Kidney tubule cell (primary cell): ENCODE measurements around the gene KHDC3L.
"Not testable (repeated sequence)": the region's sequence is repeated elsewhere in the genome, so short reads cannot be mapped to it uniquely, and the experiment has no call there.

Experiments used
- DNase-seq: peaks from one replicate; pipeline ENCODE4 v3.0.0-alpha.2; 2018; ENCODE audit warnings: low spot score

The KHDC3L gene

DNA sequence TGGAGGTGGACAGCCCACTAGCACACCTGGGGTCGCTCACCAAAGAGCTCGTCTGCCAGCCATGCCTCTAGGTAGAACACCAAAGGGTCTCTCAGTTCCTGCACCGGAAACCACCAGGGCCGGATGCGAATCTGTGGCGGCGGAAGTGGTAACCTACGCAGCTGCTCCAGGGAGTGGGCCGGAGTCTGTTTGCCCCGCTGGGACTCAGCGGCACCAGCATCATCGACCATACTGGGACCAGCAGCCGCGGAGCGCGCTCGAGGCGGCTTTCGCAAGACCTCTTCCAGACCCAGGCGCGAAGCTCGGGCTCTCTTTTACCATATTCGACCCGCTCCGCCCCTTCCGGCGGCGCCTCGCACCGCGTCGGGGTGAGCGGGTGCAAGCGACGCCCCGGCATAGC, 7.1 kb downstream of the KHDC3L start, which contains the start of gene OOEP:
OOEP (minus strand) TSS at position 335 of the 400 bp plus-strand sequence; CDS start at position 230, 105 bp downstream.
- no peak for DNase-seq

DNA sequence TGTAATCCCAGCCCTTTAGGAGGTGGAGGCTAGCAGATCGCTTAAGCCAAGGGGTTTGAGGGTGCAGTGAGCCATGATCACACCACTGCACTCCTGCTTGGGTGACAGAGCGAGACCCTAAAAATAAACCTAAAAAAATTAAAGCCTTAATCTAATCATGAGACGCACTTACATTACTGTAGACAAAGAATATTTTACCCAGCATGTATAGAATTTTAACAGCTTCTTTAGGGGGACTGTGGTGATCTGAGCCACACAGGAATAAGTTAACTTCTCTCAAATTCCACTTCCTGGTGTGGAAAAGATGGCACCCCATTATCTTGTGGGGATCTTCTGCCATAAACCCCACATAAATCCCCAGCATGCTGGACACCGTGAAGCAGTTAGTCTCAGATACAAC, 9.5 kb downstream of the KHDC3L start:
- no peak for DNase-seq

DNA sequence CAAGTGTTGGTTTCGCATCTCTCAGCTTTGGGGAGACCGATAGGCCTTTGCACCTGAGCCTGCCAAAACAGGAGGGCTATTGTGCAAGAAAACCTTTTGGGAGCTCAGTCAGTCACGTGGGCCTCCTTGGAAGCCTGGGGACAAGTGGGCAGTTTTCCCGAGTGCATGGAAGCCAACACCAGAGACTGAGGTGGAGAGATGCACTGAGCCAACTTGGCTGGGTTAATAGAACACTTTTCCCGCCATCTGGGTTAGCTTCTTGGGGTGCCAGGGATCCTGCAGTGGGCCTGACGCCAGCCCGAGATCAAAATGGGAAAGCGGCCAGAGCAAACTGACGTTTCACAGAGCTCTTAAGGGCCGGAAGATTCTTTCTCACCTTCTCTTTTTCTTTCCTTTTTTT, 10.1 kb downstream of the KHDC3L start:
- DNase-seq, result no peak

DNA sequence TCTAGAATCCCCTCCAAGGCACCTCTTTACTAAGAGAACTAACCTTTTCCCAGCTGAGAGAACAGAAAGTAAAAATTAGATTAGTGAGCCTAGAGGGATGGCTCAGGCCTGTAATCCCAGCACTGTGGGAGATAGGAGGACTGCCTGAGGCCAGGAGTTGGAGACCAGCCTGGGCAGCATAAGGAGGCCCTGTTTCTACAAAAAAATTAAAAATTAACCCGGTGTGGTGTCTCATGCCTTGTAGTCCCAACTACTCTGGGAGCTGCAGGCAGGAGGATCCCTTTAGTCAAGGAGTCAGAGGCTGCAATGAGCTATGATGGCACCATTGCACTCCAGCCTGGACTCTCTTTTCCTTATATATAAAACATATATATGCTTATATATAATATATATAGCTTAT, 12.8 kb downstream of the KHDC3L start:
- peak; percentile 71 for DNase-seq

DNA sequence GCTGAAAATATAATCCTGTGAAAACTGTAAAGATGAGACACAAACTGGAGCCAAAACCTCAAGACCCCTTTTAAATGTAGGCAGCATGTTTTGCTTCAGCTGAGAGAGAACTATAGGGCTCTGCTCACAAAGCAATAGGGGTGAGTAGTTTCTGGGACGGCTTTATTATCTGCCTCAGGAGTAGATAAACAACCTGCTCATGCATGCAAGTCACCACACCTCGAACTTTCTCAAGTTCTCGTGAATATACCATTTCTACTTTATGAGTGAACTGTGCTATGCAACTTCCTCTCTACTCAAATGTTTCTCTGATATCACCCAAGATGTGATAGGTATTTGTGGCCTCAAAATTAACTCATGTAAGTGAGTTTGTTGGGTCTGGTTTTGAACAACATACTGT, 14.8 kb downstream of the KHDC3L start:
- DNase-seq, result no peak

DNA sequence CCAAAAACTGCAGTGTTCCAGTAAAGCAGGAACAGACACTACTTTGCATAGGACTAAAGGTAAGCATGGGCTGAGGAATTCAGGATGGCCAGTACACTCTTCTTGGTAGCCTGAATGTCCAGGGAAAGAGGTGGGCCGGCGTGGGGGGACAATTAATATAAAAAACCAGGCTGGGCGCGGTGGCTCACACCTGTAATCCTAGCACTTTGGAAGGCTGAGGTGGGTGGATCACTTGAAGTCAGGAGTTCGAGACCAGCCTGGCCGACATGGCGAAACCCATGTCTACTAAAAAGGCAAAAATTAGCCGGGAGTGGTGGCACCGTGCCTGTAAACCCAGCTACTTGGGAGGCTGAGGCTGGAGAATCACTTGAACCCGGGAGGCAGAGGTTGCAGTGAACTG, 19.1 kb downstream of the KHDC3L start:
- not testable (repeated sequence) for DNase-seq

DNA sequence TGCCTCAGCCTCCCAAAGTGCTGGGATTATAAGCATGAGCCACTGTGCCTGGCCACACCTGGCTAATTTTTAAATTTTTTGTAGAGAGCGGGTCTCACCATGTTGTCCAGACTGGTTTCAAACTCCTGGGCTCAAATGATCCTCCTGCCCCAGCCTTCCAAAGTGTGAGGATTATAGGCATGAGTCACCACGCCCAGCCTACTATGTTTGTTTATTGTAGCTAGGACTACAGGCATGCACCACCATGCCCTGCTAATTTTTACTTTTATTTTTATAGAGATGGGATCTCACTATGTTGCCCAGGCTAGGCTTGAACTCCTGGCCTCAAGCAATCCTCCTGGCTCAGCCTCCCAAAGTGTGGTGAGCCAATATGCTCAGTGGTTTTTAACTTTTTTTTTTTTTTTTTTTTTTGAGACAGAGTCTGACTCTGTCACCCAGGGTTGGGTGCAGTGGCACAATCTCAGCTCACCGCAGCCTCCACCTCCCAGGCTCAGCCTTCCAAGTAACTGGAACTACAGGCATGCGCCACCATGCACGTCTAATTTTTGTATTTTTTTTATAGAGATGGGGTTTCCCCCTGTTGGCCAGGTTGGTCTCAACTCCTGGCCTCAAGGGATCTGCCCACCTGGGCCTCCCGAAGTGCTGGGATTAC, 20.1 kb downstream of the KHDC3L start:
- peak; percentile 36 for DNase-seq

DNA sequence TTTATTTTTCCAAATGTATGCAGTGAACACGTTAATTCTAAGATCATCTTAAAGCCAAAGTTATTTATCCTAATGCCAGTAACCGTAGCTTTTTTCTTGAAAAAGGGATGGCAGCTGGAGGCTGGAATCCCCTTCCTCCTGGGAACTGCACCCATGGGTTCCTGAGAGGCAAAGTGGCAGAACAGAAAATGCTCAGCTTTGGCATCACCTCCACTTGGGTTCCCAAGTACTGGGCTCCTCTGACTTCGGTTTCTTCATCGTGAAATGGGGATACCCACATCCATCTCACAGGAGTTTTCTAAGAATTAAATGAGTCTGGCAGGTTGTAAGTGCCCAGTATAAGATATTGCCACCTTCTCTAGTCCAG, 26.0 kb downstream of the KHDC3L start:
- DNase-seq, result no peak

DNA sequence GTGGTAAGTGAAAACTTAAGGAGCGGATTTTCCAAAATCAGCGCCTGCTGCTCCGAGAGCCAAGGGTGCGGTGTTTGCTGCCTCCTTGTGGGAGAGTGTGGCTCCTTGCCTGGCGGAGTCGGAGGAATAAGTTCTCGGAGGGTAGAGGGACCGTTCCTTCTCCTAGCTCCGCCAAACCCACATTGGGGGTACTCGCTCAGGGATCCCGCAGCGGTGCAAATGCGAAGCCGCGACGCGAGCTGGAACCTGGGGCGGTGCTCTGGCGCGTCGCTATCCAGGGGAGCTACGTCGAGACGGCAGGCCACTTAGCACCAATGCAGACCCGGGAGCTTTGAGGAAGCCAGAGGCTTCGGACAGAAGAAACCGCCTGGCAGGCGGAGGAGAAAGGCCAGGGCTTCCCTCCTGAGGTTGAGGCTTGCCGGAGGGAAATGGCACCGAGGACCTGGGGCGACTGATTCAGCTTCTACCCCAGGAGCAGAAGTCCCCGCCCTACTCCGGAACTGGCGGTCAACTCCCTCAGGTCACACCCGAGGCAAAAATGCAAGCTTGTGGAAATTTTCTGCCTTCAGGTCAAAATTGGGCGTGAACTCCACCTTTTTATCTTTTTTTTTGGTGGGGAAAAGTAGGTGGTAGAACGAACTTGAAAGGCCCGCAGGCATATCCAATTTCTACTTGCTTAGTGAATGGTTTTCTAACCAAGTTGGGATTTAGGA, 26.5 kb downstream of the KHDC3L start:
- peak; percentile 69 for DNase-seq

DNA sequence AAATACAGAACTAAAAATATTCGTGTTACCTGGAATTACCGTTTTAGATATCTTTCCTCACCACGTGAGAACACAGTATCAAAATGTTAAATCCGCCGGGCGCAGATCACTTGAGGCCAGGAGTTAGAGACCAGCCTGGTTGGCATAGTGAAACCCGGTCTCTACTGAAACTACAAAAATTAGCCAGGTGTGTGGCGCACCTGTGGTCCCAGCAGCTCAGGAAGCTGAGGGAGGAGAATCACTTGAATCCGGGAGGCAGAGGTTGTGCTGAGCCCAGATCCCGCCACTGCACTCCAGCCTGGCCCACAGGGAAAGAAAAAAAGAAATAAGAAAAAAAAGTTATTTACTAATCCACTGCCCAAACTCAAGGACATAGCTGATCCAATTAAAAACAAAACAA, 27.4 kb downstream of the KHDC3L start:
- no peak for DNase-seq

DNA sequence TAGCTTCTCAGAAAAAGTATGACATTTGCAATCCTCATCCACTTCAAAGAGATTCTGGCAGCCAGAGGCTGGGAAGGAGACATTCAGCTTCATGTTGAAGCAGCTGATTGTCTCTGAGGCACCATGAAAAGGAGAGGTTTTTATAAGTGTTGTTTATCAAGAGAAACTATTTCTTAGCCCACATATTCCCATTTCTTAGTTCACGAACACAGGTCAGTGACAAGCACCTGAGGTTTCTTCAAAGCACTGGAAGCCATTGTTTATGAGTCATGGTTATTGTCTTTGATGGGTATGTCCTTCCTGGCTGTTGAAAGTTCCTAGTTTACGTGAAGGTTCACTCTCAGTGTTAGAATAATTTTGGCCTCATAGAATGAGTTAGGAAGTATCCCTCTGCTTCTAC, 29.2 kb downstream of the KHDC3L start:
- DNase-seq, result no peak

DNA sequence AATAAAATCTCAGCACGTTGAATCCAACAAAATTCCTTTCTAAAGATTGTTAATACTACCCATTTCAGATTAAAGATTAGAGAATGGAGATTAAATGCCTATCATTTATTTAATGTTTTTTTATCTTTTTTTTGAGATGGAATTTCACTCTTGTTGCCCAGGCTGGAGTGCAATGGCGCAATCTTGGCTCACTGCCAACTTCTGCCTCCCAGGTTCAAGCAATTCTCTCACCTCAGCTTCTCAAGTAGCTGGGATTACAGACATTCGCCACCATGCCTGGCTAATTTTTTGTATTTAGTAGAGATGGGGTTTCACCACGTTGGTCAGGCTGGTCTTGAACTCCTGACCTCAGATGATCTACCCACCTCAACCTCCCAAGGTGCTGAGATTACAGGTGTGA, 29.7 kb downstream of the KHDC3L start:
- DNase-seq, result not testable (repeated sequence)

DNA sequence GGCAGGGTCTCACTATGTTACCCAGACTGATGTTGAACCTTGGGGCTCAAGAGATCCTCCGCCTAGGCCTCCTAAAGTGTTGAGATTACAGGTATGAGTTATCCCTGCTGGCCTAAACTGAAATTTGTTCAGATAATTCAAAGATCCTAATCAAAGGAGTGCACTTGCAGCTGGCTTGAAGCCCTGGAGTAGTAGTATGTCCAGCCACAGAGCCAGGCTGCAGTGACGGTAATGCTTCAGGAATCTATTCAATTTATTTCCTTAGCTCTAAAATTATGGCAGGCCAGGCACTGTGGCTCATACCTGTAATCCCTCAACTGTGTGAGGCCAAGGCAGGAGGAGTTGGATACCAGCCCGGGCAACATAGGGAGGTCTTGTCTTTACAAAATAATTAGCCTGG, 30.8 kb downstream of the KHDC3L start:
- peak; percentile 39 for DNase-seq

DNA sequence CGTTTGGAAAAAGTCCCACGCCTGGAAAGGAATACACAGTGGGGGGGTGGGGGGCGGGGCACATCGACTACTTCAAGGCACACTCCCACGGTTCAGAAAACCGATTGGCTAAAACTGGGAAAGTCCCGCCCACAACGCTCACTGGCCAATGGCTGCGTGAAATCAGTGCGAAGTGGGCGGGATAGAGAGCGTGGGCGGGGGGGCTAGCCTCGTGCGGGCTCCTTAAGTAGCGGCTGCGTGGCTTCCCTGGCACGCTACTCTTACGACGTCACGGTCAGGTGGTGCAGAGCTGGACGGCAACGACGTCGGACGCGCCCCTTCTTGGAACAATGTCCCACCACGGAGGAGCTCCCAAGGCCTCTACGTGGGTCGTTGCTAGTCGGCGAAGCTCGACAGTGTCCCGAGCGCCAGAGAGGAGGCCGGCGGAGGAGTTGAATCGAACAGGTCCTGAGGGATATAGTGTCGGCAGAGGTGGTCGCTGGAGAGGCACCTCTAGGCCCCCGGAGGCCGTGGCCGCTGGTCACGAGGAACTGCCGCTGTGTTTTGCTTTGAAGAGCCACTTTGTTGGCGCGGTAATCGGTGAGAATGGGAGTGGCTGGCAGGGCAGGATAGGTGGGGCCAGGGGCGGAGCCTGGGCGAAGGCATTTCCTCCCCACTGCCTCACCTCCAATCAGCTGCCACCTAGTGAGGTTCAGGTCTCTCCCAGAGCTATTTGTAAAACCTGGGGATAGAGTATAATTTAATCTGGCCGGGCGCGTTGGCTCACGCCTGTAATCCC, 32.3 kb downstream of the KHDC3L start, which contains the start of gene DDX43:
DDX43 (plus strand) TSS at position 252 of the 778 bp plus-strand sequence; CDS start at position 330, 78 bp downstream.
- peak; percentile 35 for DNase-seq

DNA sequence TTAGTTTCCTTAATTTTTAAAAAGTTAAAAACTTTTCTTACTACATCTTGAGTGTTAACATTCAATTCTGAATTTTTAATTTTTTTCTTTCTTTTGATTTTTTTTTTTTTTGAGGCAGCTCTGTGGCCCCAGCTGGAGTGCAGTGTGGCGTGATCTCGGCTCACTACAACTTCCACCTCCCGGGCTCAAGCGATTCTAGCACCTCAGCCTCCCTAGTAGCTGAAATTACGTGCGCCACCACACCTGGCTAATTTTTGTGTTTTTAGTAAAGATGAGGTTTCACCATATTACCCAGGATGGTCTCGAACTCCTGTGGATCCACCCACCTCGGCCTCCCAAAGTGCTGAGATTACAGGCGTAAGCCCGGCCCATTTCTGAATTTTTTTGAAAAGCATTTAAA, 33.4 kb downstream of the KHDC3L start:
- DNase-seq, result no peak

DNA sequence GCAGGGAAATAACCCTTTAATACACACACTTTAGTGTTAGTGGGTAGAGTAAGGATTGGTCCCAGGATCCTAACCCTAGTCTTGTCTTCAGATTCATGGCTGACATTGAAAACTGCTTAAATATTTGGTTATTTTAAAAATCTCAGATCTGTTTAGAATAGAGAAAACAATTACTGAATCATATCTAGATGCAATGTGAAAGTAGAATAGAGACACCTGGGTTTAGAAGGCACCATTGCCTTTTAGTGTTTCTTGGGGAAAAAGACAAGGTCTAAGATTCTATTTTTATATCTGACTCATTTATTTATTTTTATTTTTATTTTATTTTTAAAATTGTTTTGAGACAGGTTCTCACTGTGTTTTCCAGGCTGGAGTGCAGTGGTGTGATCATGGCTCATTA, 38.2 kb downstream of the KHDC3L start:
- no peak for DNase-seq

DNA sequence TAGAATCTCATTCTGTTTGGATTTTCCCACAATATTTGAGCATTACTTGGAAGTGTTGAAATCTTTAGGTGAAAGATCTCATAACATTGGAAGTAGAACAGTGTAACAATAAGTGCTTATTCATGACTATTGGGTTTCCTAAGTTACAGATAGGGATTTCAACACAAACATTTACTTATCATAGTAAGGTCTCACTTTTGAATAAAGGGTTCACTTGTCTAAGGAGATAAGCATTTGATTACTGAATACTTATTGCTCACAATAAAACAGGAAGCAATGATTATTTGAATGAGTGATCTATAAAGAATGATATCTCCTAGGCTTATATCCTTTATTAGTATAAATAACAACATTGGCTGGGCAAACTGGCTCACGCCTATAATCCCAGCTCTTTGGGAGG, 46.9 kb downstream of the KHDC3L start:
- no peak for DNase-seq

DNA sequence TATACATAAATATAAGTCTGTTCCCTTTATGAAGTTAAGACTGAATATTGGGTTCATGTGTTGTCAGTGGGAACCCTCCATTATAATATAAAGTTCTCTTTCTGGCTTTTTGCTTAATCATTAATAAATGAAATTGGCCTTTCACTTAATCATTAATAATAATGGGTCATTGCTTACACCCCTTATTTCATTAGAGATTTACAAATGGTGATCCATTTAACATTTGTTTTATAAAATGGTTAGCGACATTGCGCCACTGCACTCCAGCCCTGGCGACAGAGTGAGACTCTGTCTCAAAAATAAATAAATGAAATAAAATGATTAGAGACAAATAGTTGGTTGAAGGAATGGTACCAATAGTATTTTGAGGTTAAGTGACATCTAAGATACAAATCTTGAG, 50.6 kb downstream of the KHDC3L start:
- DNase-seq, result no peak
